Upper lobe of left lung (tissue), 6 donors: ENCODE measurements around the gene QRICH1. TPM values are rescaled to one million over a fixed set of nuclear protein-coding genes. Genes with fewer than 3 reads are reported as not detected.

Experiments
- ATAC-seq, 2 donors: fragments of 200-7000 bp; cut with Tn5 transposase; one replicate each; pipeline ENCODE4 v1.9.1; 2022; ENCODE audit warnings: mild to moderate bottlenecking in 2 of 2, moderate library complexity in 2 of 2; ENCODE audit not compliant: low FRiP score in 2 of 2
- DNase-seq, 2 donors: peaks; one replicate each; pipeline ENCODE4 v3.0.0-alpha.2; 2019 to 2020
- H3K27ac ChIP-seq, 4 donors: fragments of 200-600 bp; sonication (generic); one replicate each; pipeline ENCODE4 v1.5.1; 2016 to 2019
- H3K27me3 ChIP-seq, 4 donors: fragments of 200-600 bp; sonication (generic); one replicate each; pipeline ENCODE4 v1.5.1; 2017 to 2019
- H3K36me3 ChIP-seq, 4 donors: fragments of 200-600 bp; sonication (generic); one replicate each; pipeline ENCODE4 v1.5.1; 2016 to 2019
- H3K4me1 ChIP-seq, 4 donors: fragments of 200-600 bp; sonication (generic); one replicate each; pipeline ENCODE4 v1.5.1; 2018 to 2019
- H3K4me3 ChIP-seq, 4 donors: fragments of 200-600 bp; sonication (generic); one replicate each; pipeline ENCODE4 v1.5.1; 2017 to 2019; ENCODE audit warnings: mild to moderate bottlenecking in 2 of 4, moderate library complexity in 1 of 4
- H3K9me3 ChIP-seq, 4 donors: fragments of 200-600 bp; sonication (generic); one replicate each; pipeline ENCODE4 v1.5.1; 2018 to 2019
- CTCF ChIP-seq, 6 experiments: fragments of 450-650 bp in 4 of 6; fragments of 200-600 bp in 2 of 6; sonication (generic) in 2 of 6; IDR thresholded peaks; one replicate each; pipeline ENCODE4 v1.5.1; 2016 to 2019; ENCODE audit warnings: antibody characterized with exemption in 6 of 6
- EP300 ChIP-seq, 4 donors: sonication (generic); formaldehyde crosslinking; IDR thresholded peaks; one replicate each; pipeline ENCODE4 v1.5.1; 2017; ENCODE audit warnings: antibody characterized with exemption in 4 of 4, control low read depth in 2 of 4
- POLR2A ChIP-seq, 4 donors: fragments of 450-650 bp; IDR thresholded peaks; one replicate each; pipeline ENCODE4 v1.5.1; 2016 to 2017; ENCODE audit warnings: antibody characterized with exemption in 4 of 4, mild to moderate bottlenecking in 2 of 4
- POLR2AphosphoS5 ChIP-seq, 2 donors: sonication (generic); formaldehyde crosslinking; IDR thresholded peaks; one replicate each; pipeline ENCODE4 v1.5.1; 2017; ENCODE audit warnings: antibody characterized with exemption in 2 of 2
- WGBS, 2 donors: methylation state at CpG; one replicate each; pipeline ENCODE4 v1.1.5; 2017 to 2018; 5-methylcytosine and 5-hydroxymethylcytosine counted together
- total RNA-seq, 6 donors: library from RNA; depleted of rRNA in 4 of 6; stranded (reverse); fragments of >200 nt in 4 of 6; gene quantifications; one replicate each; pipeline versions ENCODE4 v1.1.0 to v1.2.1, GENCODE V29; 2016 to 2021
- donor health status: DM: no; HTN: no; CAD: no; lungs with moderate emphysema.
- donor health status: DM: no; HTN: yes; CAD: no; lungs with severe emphysema.

Gene QRICH1
- total RNA-seq, 6 donors from 2014 or later, result 65.6 to 145 (median 74.2) TPM

DNA sequence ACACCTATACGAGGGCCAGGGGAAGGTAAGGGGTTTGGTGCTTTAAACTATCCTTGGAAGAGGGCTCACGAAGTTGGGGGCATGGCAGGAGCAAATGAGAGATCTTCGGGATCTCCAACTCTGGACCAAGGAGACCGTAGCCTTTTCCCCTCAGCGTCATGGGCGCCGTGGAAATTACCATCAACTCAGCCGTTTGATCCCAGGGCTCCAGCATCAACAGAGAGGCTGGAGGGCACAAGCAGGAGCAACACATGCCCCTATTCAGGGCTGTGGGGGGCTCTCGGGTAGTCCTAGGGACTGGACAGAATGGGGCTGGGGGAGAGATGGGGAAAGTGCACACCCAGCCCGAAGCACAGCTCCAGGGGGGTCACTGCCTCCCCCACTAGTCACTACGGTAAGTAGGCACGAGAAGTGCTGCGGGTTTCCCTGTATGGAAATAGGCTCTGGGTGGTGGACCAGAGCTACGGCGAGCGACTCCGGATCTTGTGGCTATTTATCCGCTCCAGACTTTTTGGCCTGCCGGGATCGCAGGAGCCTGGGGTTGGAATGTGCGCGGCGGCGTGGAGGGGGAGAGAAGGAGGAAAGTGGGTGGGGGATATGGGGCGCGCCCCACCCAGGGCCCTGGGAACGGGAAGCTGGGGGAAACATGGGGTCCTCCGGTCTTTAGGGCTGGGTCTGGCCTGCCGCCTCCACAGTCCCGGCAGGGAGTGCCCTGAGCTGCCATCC, 39.5 kb upstream of the QRICH1 start:
- 3 to 10% methylated on average over 27 to 30 of the region's 30 CpGs for WGBS, 2 donors
- DNase-seq (peak; percentile 86 to 89), ATAC-seq (peak; percentile 92 to 94)
- no peaks in the 10 kb centered on the region for H3K27me3 ChIP-seq
- peaks cover 0 to 27% (median 18%) of the 10 kb centered on the region in 4 donors for H3K36me3 ChIP-seq
- peak overlapping the region; percentile 73 to 91 (median 88) for H3K27ac ChIP-seq
- H3K4me3 ChIP-seq, result peak overlapping the region; percentile 42 to 58 (median 57)
- no peaks in the 10 kb centered on the region for H3K9me3 ChIP-seq
- TF ChIP-seq POLR2AphosphoS5 (IDR thresholded peaks at IDR 0.05) (peak in 1 of 2 donors; percentile 63), CTCF (IDR thresholded peaks at IDR 0.05) (peak in 1 of 6 experiments; percentile 11), EP300 (IDR thresholded peaks at IDR 0.05) (no peak), POLR2A (IDR thresholded peaks at IDR 0.05) (no peak)
- H3K4me1 ChIP-seq, result peaks cover 13 to 39% (median 20%) of the 10 kb centered on the region in 4 donors

DNA sequence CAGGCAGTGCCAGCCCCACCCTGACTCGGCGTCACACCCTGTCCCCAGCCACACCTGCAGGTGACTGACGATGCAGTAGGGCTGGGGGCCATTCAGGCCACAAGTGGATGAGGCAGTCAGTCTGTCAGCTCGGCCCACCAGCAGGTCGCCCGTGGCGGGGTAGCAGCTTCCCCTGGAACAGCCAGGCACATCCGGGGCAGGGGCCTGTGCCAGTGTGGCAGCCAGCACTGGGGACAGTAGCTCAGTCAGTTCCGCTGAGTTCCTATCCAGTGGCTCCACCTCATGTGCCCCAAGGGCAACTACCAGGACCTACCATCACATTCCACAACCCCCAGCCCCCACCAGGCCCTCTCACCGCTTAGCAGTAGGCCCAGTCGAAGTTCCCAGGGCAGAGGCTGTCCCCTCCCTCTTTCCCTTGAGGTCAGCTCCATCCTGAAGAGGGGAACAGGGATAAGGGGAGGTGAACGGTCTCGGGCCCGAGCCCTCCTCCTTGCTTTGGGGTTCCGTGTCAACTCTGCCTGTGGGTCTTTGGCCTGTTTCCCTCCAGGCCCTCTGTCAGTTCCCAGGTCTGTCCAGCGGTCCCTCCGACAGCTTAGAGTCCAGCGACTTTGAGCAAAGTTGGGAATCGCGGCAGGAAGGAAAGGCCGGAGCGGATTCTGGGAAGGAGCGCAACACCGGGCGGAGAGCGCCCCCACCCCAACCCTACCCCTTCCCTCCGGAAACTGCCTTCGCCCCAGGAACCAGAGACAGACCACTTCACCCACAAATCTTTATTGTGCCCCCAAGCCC, 38.8 kb upstream of the QRICH1 start, which contains the start of gene LAMB2:
Gene LAMB2, minus strand, starts transcription at position 614 of the 789 bp plus-strand sequence. Its CDS starts 183 bp downstream, at position 431.
- Histone ChIP-seq H3K27me3 (no peaks in the 10 kb centered on the region), H3K4me3 (peak within 1 kb of the TSS; percentile 42 to 58 (median 57)), H3K9me3 (no peaks in the 10 kb centered on the region), H3K27ac (peak within 1 kb of the TSS; percentile 73 to 91 (median 88)), H3K4me1 (peaks cover 13 to 39% (median 20%) of the 10 kb centered on the region in 4 donors), H3K36me3 (peaks cover 0 to 32% (median 21%) of the 10 kb centered on the region in 4 donors)
- ATAC-seq, result peak; percentile 89 to 91
- DNase-seq, result peak; percentile 73 to 85
- TF ChIP-seq POLR2AphosphoS5 (IDR thresholded peaks at IDR 0.05) (peak in 1 of 2 donors; percentile 80), EP300 (IDR thresholded peaks at IDR 0.05) (peak in 1 of 4 donors; percentile 5), POLR2A (IDR thresholded peaks at IDR 0.05) (peak in 1 of 4 donors; percentile 52), CTCF (IDR thresholded peaks at IDR 0.05) (peak in 1 of 6 experiments; percentile 17)
- WGBS, 2 donors, result 14 to 32% methylated on average over 14 to 26 of the region's 28 CpGs

- peaks cover 0 to 38% (median 24%) of the 10 kb centered on the region in 4 donors for H3K36me3 ChIP-seq
- ATAC-seq (no peak), DNase-seq (no peak)
- H3K27me3 ChIP-seq, result no peaks in the 10 kb centered on the region
- peak overlapping the region; percentile 73 to 91 (median 88) for H3K27ac ChIP-seq
- no peak for TF ChIP-seq EP300 (IDR thresholded peaks at IDR 0.05)
- TF ChIP-seq POLR2AphosphoS5 (IDR thresholded peaks at IDR 0.05), result no peak
- TF ChIP-seq POLR2A (IDR thresholded peaks at IDR 0.05), result no peak
- TF ChIP-seq CTCF (IDR thresholded peaks at IDR 0.05), result no peak
- H3K4me3 ChIP-seq, result peak overlapping the region; percentile 42 to 58 (median 57)
- 42 to 68% methylated on average over 3 to 9 of the region's 9 CpGs for WGBS, 2 donors
- peaks cover 13 to 39% (median 20%) of the 10 kb centered on the region in 4 donors for H3K4me1 ChIP-seq
- no peaks in the 10 kb centered on the region for H3K9me3 ChIP-seq
Observed at GRCh38 chr3:49132073-49132436, 38.2 kb upstream of the QRICH1 start.

DNA sequence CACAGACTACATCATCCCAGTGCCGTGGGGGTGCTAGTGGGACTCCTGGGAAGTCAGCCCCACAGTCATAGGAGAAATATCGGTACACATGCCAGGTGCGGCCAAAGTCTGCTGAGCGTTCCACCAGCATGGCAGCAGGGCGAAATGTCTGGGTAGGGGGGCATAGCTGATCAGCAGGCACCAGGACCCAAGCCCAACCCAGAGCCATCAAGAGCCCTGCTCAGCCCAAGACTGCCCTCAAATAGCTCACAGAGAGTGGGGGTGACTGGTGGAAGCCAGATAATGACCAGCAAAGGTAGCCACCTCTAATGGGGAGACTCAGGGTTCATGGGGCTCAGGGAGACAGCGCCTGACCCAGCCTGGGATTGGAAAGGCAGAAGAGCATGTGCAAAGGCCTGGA, 37.7 kb upstream of the QRICH1 start:
- ATAC-seq (no peak), DNase-seq (no peak)
- H3K9me3 ChIP-seq, result no peaks in the 10 kb centered on the region
- H3K27ac ChIP-seq, result peak overlapping the region; percentile 73 to 91 (median 88)
- H3K4me1 ChIP-seq, result peaks cover 13 to 39% (median 20%) of the 10 kb centered on the region in 4 donors
- TF ChIP-seq CTCF (IDR thresholded peaks at IDR 0.05) (no peak), POLR2A (IDR thresholded peaks at IDR 0.05) (no peak), POLR2AphosphoS5 (IDR thresholded peaks at IDR 0.05) (no peak), EP300 (IDR thresholded peaks at IDR 0.05) (no peak)
- H3K27me3 ChIP-seq, result no peaks in the 10 kb centered on the region
- H3K36me3 ChIP-seq, result peaks cover 0 to 43% (median 28%) of the 10 kb centered on the region in 4 donors
- H3K4me3 ChIP-seq, result peak overlapping the region; percentile 42 to 58 (median 57)
- 91 to 95% methylated on average over 6 of the region's 6 CpGs for WGBS, 2 donors
